ENCODE results near the gene CDC14A.

CDC14A gene

DNA sequence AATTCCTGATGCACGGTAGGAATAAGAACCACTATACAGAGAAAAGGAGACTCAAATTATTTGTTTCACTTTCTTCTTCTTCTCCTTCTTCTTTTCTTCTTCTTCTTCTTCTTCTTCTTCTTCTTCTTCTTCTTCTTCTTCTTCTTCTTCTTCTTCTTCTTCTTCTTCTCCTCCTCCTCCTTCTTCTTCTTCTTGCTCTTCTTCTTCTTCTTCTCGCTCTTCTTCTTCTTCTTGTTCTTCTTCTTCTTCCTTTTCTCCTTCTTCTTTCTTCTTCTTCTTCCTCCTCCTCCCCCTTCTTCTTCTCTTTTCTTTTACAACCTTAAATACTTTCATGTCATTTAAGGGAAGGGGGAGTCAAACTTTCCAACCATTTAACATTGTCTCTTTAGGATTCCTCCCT, 174.6 kb downstream of the CDC14A start:
- H3K9me3 ChIP-seq, result no peaks in the 10 kb centered on the region
- H3K4me1 ChIP-seq, result no peaks in the 10 kb centered on the region
- 0 out of 2 replicates have a peak, but pooled peaks cover 4% of the 10 kb centered on the region for H3K27me3 ChIP-seq
- H3K4me3 ChIP-seq (ENCODE audit: low read depth, low read length), result no peak overlapping the region
- H3K36me3 ChIP-seq, result no peaks in the 10 kb centered on the region
- no peak for DNase-seq
- TF ChIP-seq, protein P1, sequence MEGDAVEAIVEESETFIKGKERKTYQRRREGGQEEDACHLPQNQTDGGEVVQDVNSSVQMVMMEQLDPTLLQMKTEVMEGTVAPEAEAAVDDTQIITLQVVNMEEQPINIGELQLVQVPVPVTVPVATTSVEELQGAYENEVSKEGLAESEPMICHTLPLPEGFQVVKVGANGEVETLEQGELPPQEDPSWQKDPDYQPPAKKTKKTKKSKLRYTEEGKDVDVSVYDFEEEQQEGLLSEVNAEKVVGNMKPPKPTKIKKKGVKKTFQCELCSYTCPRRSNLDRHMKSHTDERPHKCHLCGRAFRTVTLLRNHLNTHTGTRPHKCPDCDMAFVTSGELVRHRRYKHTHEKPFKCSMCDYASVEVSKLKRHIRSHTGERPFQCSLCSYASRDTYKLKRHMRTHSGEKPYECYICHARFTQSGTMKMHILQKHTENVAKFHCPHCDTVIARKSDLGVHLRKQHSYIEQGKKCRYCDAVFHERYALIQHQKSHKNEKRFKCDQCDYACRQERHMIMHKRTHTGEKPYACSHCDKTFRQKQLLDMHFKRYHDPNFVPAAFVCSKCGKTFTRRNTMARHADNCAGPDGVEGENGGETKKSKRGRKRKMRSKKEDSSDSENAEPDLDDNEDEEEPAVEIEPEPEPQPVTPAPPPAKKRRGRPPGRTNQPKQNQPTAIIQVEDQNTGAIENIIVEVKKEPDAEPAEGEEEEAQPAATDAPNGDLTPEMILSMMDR (IDR thresholded peaks at IDR 0.05; ENCODE audit: low read depth, low read length), result no peak

DNA sequence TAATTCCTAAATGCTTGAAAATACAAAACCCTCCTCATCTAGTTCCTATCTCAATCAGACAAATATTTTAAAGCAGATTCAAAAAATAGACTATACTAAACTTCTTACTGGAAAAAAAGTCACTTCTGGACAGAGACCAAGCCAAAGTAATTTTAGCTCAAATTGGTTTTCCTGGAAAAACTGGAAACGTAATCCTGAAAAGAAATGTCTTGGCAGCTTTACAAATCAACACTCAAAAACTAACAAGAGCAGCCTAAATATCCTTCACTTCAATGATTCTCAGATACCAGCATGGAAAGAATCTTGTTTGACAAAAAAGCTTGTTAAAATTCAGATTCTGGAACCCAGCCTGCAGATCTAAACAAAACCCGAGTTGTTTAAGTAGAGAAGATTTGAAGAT, 176.6 kb downstream of the CDC14A start:
- H3K9me3 ChIP-seq, result no peaks in the 10 kb centered on the region
- TF ChIP-seq, protein P1 (IDR thresholded peaks at IDR 0.05; ENCODE audit: low read depth, low read length), result no peak
- no peak overlapping the region for H3K4me3 ChIP-seq (ENCODE audit: low read depth, low read length)
- H3K36me3 ChIP-seq, result no peaks in the 10 kb centered on the region
- no peak for DNase-seq
- 0 out of 2 replicates have a peak, but pooled peaks cover 4% of the 10 kb centered on the region for H3K27me3 ChIP-seq
- H3K4me1 ChIP-seq, result no peaks in the 10 kb centered on the region

DNA sequence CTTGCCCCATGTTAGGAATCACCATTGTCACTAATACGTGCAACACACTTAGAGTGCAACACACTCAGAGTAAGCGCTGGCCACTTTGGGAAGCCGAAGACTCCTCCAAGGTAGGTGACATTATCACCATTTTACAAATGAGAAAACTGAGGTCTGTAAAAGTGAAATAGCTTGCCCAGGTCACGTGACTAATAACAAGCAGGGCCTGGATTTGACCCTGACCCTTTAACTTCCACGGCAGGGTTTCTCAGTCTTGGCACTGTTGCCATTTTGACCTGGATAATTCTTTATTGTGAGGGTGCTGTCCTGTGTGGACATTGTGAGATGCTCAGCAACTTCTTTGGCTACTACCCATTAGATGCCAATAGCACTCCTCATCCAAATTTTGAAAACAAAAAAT, 177.8 kb downstream of the CDC14A start:
- no peak for DNase-seq
- peaks cover 7% of the 10 kb centered on the region for H3K27me3 ChIP-seq
- H3K36me3 ChIP-seq, result no peaks in the 10 kb centered on the region
- H3K4me1 ChIP-seq, result no peaks in the 10 kb centered on the region
- TF ChIP-seq, protein P1 (IDR thresholded peaks at IDR 0.05; ENCODE audit: low read depth, low read length), result no peak
- no peak overlapping the region for H3K4me3 ChIP-seq (ENCODE audit: low read depth, low read length)
- H3K9me3 ChIP-seq, result no peaks in the 10 kb centered on the region

DNA sequence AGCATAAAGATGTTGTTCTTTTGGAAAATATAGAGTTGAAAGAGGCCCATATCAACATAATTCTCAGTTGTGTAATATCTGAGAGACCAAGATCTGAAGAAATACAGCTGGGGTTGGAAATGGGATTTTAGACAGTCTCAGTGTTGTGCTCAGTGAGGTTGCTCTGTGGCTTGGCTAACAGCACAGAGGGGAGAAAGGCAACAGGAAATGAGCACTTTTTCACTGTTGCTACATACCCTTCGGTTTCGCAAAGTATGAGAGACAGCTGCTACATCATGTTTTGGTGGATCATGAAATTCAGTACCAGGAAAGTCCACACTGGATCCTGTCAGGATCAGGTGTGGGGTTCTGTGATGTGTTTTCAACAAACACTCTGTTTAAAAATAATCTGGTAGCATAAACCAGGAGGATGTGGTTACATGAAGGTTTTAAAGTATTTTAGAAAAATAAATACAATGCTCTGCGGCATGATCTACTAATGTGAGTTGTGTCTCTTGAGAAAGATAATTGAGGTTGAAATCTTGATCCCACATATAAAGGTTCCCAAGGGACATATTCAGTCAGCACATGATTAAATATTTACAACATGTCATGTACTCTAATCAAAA, 178.7 kb downstream of the CDC14A start:
- no peak for DNase-seq
- Histone ChIP-seq H3K4me1 (no peaks in the 10 kb centered on the region), H3K36me3 (no peaks in the 10 kb centered on the region), H3K27me3 (peaks cover 16% of the 10 kb centered on the region), H3K4me3 (ENCODE audit: low read depth, low read length) (no peak overlapping the region), H3K9me3 (no peaks in the 10 kb centered on the region)
- TF ChIP-seq, protein P1 (IDR thresholded peaks at IDR 0.05; ENCODE audit: low read depth, low read length), result no peak

DNA sequence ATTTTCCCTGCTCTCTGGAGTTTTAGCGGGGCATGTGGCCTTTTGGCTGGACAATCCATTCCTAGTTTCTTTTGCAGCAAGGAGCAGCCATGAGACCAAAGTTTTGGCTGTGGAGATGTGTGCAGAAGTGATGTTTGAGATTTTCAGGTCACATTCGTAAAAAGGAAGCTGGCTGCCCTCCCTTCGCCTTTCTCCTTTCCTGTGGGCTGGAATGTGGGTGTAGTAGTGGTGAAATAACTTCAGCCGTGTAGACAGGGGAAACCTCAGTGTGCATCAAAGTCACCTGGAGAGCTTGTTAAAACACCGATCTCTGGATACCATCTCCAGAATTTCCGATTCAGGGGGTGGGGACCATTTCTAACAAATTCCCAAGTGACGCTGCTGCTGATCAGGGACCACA, 180.3 kb downstream of the CDC14A start:
- Histone ChIP-seq H3K36me3 (no peaks in the 10 kb centered on the region), H3K4me3 (ENCODE audit: low read depth, low read length) (no peak overlapping the region), H3K9me3 (no peaks in the 10 kb centered on the region), H3K4me1 (no peaks in the 10 kb centered on the region), H3K27me3 (peaks cover 30% of the 10 kb centered on the region)
- TF ChIP-seq, protein P1 (IDR thresholded peaks at IDR 0.05; ENCODE audit: low read depth, low read length), result no peak
- DNase-seq, result no peak

DNA sequence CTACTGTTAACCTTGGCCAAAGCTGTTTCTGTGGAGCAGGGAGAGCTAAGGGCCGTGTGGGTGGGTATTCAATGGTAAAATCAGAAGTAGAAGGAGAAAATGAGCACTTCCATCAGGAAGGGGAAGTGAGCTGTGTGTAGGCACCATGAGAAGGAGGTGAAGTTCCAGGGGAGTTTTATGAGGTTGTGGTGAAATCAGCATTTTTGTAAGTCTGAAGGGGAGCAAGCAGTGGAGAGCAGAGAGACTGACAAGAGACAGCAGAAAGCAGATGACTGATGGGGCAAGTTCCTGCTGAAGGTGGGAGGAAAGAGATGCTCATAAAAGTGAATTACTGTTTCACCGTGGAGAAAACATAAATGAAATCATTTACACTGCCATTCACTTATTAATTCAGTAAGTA, 183.0 kb downstream of the CDC14A start:
- H3K9me3 ChIP-seq, result no peaks in the 10 kb centered on the region
- H3K4me1 ChIP-seq, result no peaks in the 10 kb centered on the region
- TF ChIP-seq, protein P1 (IDR thresholded peaks at IDR 0.05; ENCODE audit: low read depth, low read length), result no peak
- peaks cover 52% of the 10 kb centered on the region for H3K27me3 ChIP-seq
- no peak for DNase-seq
- H3K36me3 ChIP-seq, result no peaks in the 10 kb centered on the region
- no peak overlapping the region for H3K4me3 ChIP-seq (ENCODE audit: low read depth, low read length)

All from BE2C (cell line).